OCI-LY3 (cell line): ENCODE results near the gene CFAP45.
A peak's percentile ranks its signal among the peaks of the same experiment; 100 is the strongest.

ENCODE experiments used
- H2AFZ ChIP-seq: fragments of 200-600, 300-600 bp; shearing (Covaris generic); 2 replicates; pipeline ENCODE4 v1.6.0; 2014; ENCODE audit warnings: antibody characterized with exemption, low read depth, low read length
- H3K27ac ChIP-seq: fragments of 200-600, 300-600 bp; sonication (generic); 2 replicates; pipeline ENCODE4 v1.5.1; 2014; ENCODE audit warnings: mild to moderate bottlenecking, low read length, moderate library complexity, mixed read lengths
- H3K27me3 ChIP-seq: fragments of 200-600, 300-600 bp; sonication (generic); 2 replicates; pipeline ENCODE4 v1.6.1; 2014; ENCODE audit warnings: low read depth, low read length, mixed read lengths
- H3K36me3 ChIP-seq: fragments of 200-600, 300-600 bp; sonication (generic); replicated peaks from 2 replicates; pipeline ENCODE3; 2014; ENCODE audit warnings: low read depth, low read length, mixed read lengths
- H3K4me1 ChIP-seq: fragments of 300-600, 200-600 bp; sonication (generic); 2 replicates; pipeline ENCODE4 v1.6.1; 2014; ENCODE audit warnings: low read length, mixed read lengths
- H3K4me2 ChIP-seq: fragments of 200-600, 300-600 bp; sonication (generic); 2 replicates; pipeline ENCODE4 v1.6.1; 2014; ENCODE audit warnings: low read length, mixed read lengths
- H3K4me3 ChIP-seq: fragments of 300-600, 200-600 bp; sonication (generic); 2 replicates; pipeline ENCODE4 v1.5.1; 2014; ENCODE audit warnings: antibody characterized with exemption, mild to moderate bottlenecking, low read length, moderate library complexity
- H3K79me2 ChIP-seq: fragments of 300-600, 200-600 bp; shearing (Covaris generic); 2 replicates; pipeline ENCODE4 v1.6.1; 2014; ENCODE audit warnings: mild to moderate bottlenecking, low read length, mixed read lengths
- H3K9ac ChIP-seq: fragments of 300-600, 200-600 bp; shearing (Covaris generic); 2 replicates; pipeline ENCODE4 v1.6.0; 2014; ENCODE audit warnings: mild to moderate bottlenecking, low read length, moderate library complexity
- H3K9me3 ChIP-seq: fragments of 200-600, 300-600 bp; shearing (Covaris generic); 2 replicates; pipeline ENCODE4 v1.6.1; 2014; ENCODE audit warnings: low read length, mixed read lengths; ENCODE audit not compliant: insufficient read depth
- H4K20me1 ChIP-seq: fragments of 200-600, 300-600 bp; sonication (generic); 2 replicates; pipeline ENCODE4 v1.6.1; 2016; ENCODE audit warnings: low read length, mixed read lengths; ENCODE audit not compliant: insufficient read depth
- EZH2phosphoT487 ChIP-seq: fragments of 200-600 bp; shearing (Covaris generic); IDR thresholded peaks from 2 replicates; pipeline ENCODE4 v1.6.1; 2018; ENCODE audit warnings: antibody characterized with exemption, mixed run types, low read depth
- TF ChIP-seq, protein P1 (sequence below): fragments of 200-600, 300-600 bp; sonication (generic); IDR thresholded peaks from 2 replicates; pipeline ENCODE4 v1.5.1; 2014; ENCODE audit warnings: antibody characterized with exemption, low read length, low read depth

Gene CFAP45

DNA sequence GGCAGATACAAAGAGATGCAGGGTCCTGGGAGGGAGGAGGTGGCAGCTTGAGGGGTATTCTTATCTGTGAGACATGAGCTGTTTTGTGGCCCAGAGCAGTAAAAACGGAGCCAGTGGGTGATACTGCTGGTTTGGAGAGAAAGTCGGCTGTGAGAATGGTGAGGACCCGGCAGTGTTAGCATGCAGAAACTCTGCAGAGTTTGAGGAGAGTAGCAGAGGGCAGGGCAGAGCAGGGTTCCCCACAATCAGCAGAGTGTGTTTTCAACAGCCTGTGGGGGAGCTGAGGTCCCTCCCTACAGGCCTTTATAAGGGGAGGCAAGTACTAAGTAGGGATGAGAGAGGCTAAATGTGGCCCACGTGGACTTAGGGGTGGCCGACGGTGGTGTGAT lies 72.9 kb downstream of the CFAP45 start:
- Histone ChIP-seq H3K9me3 (no peaks in the 10 kb centered on the region), H3K36me3 (no peaks in the 10 kb centered on the region), H3K4me3 (no peak overlapping the region), H2AFZ (no peak overlapping the region), H3K4me1 (peaks cover 32% of the 10 kb centered on the region), H3K4me2 (no peak overlapping the region), H3K27me3 (peaks cover 37% of the 10 kb centered on the region), H3K9ac (no peak overlapping the region), H3K79me2 (no peaks in the 10 kb centered on the region), H3K27ac (no peak overlapping the region), H4K20me1 (no peaks in the 10 kb centered on the region)
- TF ChIP-seq, protein P1, sequence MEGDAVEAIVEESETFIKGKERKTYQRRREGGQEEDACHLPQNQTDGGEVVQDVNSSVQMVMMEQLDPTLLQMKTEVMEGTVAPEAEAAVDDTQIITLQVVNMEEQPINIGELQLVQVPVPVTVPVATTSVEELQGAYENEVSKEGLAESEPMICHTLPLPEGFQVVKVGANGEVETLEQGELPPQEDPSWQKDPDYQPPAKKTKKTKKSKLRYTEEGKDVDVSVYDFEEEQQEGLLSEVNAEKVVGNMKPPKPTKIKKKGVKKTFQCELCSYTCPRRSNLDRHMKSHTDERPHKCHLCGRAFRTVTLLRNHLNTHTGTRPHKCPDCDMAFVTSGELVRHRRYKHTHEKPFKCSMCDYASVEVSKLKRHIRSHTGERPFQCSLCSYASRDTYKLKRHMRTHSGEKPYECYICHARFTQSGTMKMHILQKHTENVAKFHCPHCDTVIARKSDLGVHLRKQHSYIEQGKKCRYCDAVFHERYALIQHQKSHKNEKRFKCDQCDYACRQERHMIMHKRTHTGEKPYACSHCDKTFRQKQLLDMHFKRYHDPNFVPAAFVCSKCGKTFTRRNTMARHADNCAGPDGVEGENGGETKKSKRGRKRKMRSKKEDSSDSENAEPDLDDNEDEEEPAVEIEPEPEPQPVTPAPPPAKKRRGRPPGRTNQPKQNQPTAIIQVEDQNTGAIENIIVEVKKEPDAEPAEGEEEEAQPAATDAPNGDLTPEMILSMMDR: no peak
- TF ChIP-seq EZH2phosphoT487: no peak

GRCh38 chr1:159826441-159827101 lies 73.4 kb downstream of the CFAP45 start, which contains the start of gene SLAMF8:
Gene SLAMF8 (plus strand): TSS chr1:159826873. CDS start chr1:159826899, 26 bp downstream.
- H2AFZ ChIP-seq: peak within 1 kb of the TSS; percentile 51; the same call in 1 of the 2 replicates
- no peak within 1 kb of the TSS for H3K9ac ChIP-seq
- H3K27ac ChIP-seq: no peak within 1 kb of the TSS
- H3K4me1 ChIP-seq: peaks cover 32% of the 10 kb centered on the region
- H3K9me3 ChIP-seq: no peaks in the 10 kb centered on the region
- peaks cover 39% of the 10 kb centered on the region for H3K27me3 ChIP-seq
- H3K4me3 ChIP-seq: no peak within 1 kb of the TSS
- H3K4me2 ChIP-seq: peak within 1 kb of the TSS; percentile 13
- H3K36me3 ChIP-seq: no peaks in the 10 kb centered on the region
- TF ChIP-seq, protein P1: no peak
- TF ChIP-seq EZH2phosphoT487: no peak
- no peaks in the 10 kb centered on the region for H3K79me2 ChIP-seq
- no peaks in the 10 kb centered on the region for H4K20me1 ChIP-seq

GRCh38 chr1:159825564-159825963 lies 74.4 kb downstream of the CFAP45 start:
- Histone ChIP-seq H4K20me1 (no peaks in the 10 kb centered on the region), H3K36me3 (no peaks in the 10 kb centered on the region), H3K4me1 (peaks cover 32% of the 10 kb centered on the region), H3K4me2 (no peak overlapping the region), H3K27me3 (peaks cover 38% of the 10 kb centered on the region), H3K4me3 (no peak overlapping the region), H3K79me2 (no peaks in the 10 kb centered on the region), H3K9ac (no peak overlapping the region), H2AFZ (no peak overlapping the region), H3K27ac (no peak overlapping the region), H3K9me3 (no peaks in the 10 kb centered on the region)
- TF ChIP-seq, protein P1: no peak
- TF ChIP-seq EZH2phosphoT487: no peak

- no peak overlapping the region for H3K27ac ChIP-seq
- H4K20me1 ChIP-seq: no peaks in the 10 kb centered on the region
- no peak overlapping the region for H3K4me3 ChIP-seq
- H3K79me2 ChIP-seq: no peaks in the 10 kb centered on the region
- no peak overlapping the region for H3K4me2 ChIP-seq
- peaks cover 54% of the 10 kb centered on the region for H3K27me3 ChIP-seq
- H3K9ac ChIP-seq: no peak overlapping the region
- H3K4me1 ChIP-seq: peaks cover 21% of the 10 kb centered on the region
- H2AFZ ChIP-seq: no peak overlapping the region
- no peaks in the 10 kb centered on the region for H3K36me3 ChIP-seq
- TF ChIP-seq, protein P1: no peak
- TF ChIP-seq EZH2phosphoT487: no peak
- H3K9me3 ChIP-seq: no peaks in the 10 kb centered on the region
Observed at GRCh38 chr1:159823406-159823805, 76.6 kb downstream of the CFAP45 start.
